ENCODE measurements around the gene LNX2.
"Not testable (repeated sequence)": the region's sequence is repeated elsewhere in the genome, so short reads cannot be mapped to it uniquely, and the experiment has no call there.

Gene LNX2

GRCh38 chr13:27631665-27632064 lies 11.3 kb upstream of the LNX2 start:
- TF ChIP-seq, protein P1, sequence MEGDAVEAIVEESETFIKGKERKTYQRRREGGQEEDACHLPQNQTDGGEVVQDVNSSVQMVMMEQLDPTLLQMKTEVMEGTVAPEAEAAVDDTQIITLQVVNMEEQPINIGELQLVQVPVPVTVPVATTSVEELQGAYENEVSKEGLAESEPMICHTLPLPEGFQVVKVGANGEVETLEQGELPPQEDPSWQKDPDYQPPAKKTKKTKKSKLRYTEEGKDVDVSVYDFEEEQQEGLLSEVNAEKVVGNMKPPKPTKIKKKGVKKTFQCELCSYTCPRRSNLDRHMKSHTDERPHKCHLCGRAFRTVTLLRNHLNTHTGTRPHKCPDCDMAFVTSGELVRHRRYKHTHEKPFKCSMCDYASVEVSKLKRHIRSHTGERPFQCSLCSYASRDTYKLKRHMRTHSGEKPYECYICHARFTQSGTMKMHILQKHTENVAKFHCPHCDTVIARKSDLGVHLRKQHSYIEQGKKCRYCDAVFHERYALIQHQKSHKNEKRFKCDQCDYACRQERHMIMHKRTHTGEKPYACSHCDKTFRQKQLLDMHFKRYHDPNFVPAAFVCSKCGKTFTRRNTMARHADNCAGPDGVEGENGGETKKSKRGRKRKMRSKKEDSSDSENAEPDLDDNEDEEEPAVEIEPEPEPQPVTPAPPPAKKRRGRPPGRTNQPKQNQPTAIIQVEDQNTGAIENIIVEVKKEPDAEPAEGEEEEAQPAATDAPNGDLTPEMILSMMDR (conservative IDR thresholded peaks at IDR 0.05) = no peak
- no peak overlapping the region for H3K27ac ChIP-seq

GRCh38 chr13:27631156-27631555 lies 10.8 kb upstream of the LNX2 start:
- H3K27ac ChIP-seq = no peak overlapping the region
- TF ChIP-seq, protein P1 (conservative IDR thresholded peaks at IDR 0.05) = no peak

DNA sequence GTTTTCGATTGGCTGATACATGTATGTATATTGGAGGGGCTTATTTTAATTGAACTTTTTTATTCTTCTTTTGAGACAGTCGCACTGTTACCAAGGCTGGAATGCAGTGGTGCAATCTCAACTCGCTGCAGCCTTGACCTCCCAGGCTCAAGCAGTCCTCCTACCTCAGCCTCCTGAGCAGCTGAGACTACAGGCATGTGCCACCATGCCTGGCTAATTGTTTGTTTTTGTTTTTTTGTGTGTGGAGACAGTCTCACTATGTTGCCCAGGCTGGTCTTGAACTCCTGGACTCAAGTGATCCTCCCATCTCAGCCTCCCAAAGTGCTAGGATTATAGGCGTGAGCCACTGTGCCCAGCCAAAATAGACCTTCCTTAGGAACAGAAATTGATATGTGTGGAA lies 8.4 kb upstream of the LNX2 start:
- H3K27ac ChIP-seq = not testable (repeated sequence)

DNA sequence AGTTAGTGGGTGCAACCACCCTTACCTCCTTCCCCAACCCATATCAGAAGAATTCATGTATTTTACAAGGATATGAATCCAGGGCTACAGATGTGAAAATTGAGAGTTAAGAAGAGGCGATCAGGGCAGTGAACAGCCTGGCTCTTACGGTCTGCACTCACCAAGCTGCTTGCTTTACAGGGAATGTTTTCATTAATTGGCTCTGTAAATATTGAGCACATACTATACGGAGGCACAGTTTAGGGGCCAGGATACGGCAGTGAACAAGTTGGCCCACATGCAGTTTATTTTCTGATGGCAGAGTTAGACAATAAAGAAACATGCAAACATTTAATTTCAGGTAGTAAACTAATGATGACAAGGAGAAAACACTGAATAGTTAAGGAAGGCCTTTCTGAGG lies 7.8 kb upstream of the LNX2 start:
- peak overlapping the region; percentile 8; the same call in 1 of the 2 replicates for H3K27ac ChIP-seq
- TF ChIP-seq, protein P1 (conservative IDR thresholded peaks at IDR 0.05) = no peak

DNA sequence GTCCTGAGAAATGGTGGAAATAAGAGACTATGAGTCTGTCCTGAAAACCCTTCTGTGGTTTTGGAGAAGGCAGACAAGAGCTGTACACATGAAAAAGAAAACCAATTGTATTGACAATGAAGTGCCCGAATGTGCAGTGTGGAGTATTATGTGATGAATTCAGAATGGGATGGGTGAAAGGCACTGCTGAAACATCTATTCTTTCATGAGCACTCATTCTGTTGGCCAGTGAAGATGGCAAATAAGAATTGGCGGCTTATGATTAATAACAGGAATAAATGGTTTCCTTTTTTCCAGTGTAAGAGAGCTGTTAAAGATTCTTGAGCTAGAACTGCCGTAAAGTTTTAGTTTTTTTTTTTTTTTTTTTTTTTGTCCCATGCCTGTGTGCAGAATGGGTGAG lies 7.1 kb upstream of the LNX2 start:
- TF ChIP-seq, protein P1 (conservative IDR thresholded peaks at IDR 0.05) = no peak

DNA sequence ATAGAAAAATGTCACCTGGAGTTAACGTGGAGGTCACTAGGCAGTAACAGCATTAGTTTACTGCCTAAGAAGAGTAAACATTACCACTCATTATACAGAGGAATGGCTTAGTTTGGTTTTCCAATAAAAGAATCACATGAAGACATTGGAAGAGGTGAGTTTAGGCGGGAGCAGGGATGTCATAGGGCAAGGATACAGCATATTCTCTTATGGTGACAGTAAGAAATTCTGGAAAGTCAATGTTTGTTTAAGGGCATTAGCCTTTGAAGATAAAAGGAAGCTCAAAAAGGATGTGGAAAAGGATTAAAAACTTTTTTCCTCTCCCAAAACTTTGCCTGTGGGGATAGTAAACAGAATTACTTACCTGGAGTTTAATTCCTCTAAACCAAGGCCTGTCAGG lies 5.5 kb upstream of the LNX2 start:
- H3K27ac ChIP-seq = peak overlapping the region; percentile 97; the same call in 1 of the 2 replicates
- TF ChIP-seq, protein P1 (conservative IDR thresholded peaks at IDR 0.05) = no peak

More for the DNA sequence above, 7.1 kb upstream of the LNX2 start:
- H3K27ac ChIP-seq = no peak overlapping the region

DNA sequence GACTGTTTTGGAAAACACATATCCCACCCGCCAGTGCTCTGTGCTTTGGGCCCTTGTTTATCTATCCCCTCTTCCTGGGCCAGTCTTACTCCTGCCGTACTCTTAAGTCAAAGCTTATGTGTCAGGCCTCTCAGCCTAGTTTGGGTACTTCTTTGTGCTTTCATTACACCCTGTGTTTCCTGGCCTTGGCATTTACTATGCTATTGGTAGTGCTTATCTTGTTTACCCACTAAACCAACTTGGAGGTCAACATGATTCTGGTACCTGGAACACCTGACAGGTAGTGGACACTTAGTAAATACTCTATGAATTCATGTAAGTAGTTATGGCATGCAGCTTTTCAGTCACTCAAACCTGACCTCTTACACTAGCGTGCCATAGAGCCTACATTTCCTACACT lies 3.7 kb upstream of the LNX2 start:
- H3K27ac ChIP-seq = peak overlapping the region; percentile 97; the same call in 1 of the 2 replicates
- TF ChIP-seq, protein P1 (conservative IDR thresholded peaks at IDR 0.05) = no peak

DNA sequence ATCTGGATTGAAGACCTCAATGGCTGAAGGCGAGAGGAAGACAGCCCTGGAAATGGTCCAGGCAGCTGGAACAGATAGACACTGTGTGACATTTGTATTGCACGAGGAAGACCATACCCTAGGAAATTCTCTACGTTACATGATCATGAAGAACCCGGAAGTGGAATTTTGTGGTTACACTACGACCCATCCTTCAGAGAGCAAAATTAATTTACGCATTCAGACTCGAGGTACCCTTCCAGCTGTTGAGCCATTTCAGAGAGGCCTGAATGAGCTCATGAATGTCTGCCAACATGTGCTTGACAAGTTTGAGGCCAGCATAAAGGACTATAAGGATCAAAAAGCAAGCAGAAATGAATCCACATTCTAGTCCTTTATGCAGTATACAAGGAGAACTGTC lies 2.6 kb upstream of the LNX2 start:
- TF ChIP-seq, protein P1 (conservative IDR thresholded peaks at IDR 0.05) = no peak
- H3K27ac ChIP-seq = peak overlapping the region; percentile 97
